HG02763 (cell line): ENCODE results near the gene MINPP1.
"Not testable (repeated sequence)": the region's sequence is repeated elsewhere in the genome, so short reads cannot be mapped to it uniquely, and the experiment has no call there.

ENCODE experiments used
- ATAC-seq: cut with Tn5 transposase; IDR thresholded peaks from one replicate; pipeline ENCODE4 v1.9.1; 2021; ENCODE audit warnings: mild to moderate bottlenecking, moderate library complexity; ENCODE audit not compliant: unreplicated experiment

MINPP1 gene

DNA sequence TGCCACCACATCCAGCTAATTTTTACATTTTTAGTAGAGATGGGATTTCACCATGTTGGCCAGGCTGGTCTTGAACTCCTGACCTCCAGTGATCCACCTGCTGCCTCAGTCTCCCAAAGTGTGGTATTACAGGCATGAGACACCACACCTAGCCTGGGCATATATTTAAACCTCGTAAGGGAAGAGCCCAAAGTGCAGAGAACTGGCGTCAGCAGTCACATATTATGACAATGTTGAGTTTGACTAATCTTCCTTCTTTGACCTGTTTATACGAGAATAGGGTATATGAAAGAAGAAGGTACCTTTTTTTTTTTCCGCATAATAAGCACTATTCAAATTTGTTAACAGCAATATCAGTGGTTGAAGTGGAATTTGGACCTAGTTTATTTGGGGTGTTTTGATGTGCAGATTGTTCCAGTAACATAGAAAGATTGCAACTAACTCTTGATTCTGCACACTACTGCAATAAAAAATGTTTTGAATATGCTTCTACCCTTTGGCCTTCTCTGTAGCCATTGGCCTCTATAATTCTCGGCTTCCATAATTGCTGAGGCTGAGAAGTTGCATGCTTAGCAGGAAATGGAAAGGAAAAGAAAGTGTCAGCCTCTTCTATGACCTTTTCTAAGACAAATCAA, 55.9 kb downstream of the MINPP1 start:
- no peak for ATAC-seq

DNA sequence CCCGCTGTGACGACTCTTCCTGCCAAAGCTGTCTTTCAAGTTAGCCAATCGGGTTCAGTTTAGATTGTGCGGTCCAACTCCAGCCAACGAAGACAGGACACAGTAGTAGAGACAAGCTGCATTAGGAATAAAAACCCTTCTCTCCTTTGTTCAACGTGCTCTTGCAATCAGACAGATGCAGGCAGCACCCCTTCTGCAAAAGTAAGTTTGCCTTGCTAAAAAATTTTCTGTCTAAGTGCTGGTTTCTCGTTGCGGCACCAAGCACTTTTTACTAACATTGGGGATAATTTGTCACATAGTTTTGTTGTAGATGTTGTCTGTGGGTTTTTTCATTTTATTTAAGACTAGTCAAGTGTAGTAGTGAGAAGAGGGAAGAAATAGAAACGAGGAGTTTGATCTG, 58.1 kb downstream of the MINPP1 start:
- ATAC-seq = no peak

DNA sequence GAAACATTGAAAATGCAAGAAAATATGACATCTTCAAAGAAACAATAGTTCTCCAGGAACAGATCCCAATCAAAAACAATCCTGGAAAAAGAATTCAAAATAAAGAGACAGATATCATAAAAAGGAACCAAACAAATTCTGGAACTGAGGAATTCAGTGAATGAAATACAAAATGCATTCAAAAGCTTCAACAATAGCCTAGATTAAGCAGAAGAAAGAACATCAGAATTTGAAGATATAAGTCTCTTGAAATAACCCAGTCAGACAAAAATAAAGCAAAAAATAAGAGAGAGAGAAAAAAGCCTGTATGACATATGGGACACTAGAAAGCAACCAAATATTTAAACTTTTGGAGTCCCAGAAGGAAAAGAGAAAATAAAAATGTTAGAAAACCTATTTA, 60.3 kb downstream of the MINPP1 start:
- no peak for ATAC-seq

DNA sequence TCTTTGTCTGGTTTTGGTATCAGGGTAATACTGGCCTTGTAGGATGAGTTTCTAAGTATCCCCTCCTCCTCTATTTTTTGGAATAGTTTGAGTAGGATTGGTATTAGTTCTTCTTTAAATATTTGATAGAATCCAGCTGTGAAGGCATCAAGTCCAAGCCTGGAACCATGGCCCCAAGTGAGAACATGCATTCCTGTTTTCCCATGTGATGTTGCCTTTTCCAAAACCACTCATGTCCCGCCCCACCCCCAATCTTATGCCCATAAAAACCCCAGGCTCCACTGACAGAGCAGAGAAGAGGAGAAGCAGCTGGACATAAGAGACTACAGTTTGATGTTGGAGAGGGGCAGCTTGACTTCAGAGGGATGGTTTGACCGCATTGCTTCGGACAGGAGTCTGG, 71.2 kb downstream of the MINPP1 start:
- no peak for ATAC-seq

DNA sequence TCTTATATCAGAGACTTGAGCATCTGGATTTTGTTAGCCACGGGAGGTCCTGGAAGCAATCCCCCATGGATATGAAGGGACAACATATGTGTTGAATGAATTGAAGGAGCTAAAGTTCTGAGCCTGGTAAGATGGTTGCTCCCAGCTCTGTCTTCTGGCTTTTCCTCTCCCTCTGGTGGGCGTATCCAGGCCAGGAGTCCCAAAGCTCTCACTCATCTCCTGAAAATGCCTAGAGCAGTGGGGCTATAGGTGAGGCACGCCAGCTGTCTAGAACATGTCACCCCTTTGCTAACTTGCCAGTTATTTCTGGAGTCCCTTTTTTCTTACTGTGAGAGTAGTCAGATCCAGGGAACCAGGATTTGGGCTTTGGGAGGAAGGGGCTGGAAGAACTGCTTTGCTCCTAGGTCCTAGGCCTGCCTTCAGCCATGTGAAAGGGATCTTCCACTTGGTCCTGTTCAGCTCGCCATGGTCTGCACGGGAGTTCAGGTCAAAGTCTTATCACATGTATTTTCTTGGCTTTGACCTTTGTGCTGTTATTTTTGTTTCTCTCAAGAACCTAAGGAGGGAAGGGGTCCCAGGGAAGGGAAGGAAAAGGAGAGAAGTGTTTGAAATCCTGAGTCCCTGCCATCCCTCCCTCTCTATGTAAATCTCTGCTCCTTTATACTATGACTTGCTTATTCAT, 73.6 kb downstream of the MINPP1 start:
- no peak for ATAC-seq

DNA sequence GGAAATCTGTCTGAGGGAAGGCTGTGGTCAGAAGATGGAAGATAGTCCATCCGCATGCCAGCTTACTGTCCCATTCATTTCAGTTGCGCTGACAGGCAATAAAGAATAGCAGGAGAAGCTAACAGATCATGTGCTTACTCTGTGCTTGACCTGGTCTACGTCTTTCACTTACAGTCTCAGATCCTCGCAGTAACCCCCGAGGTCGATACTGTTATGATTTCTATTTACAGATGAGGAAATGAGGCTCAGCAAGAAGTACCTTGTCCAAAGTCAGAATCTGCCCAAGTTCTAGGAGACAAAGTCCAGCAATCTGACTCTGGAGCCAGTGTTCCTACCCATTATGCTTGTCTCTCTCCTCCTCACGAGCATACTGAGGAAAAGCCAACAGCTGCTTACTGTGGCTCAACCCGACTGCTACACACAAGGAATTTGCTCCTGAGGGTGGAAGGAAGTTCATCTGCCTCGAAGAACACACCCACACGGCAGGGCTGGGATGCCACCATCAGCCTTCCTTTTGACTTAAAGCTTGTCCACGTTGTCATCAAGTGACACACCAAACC, 74.2 kb downstream of the MINPP1 start:
- ATAC-seq = no peak

DNA sequence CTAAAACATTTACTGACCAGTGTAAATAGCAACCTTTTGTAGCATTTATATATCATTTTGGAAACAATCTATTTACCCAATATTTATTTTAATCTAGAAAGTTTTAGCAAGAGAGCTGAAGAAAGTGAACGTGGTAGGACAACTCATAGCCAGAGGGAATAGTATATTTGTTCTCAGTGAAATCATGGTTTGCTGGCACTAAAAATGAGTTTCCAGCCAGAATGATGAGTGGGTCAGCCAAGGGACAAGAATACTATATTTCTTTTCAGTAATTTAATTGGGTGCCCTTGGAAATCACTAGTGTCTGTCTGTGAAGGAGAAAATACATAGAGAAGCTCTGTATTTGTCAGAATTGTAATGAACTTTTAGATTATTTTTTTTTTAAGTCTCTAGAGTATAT, 74.9 kb downstream of the MINPP1 start:
- no peak for ATAC-seq

DNA sequence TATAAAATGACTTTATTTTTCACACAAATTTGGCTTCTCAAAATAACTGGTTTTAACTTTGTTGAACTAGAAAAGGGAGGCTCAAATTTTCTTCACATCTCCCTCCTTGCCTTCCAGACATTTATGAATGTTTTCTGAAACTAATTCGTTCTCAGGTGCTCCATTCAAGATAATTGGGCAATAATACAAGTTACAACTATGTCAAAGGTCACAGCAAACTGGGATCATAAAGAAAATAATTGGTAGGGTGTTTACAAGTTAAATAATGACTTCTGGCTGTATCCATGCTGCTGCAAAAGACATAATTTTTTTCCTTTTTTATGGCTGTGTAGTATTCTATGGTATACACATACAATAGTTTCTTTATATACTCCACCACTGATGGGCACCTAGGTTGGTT, 75.3 kb downstream of the MINPP1 start:
- ATAC-seq = no peak

DNA sequence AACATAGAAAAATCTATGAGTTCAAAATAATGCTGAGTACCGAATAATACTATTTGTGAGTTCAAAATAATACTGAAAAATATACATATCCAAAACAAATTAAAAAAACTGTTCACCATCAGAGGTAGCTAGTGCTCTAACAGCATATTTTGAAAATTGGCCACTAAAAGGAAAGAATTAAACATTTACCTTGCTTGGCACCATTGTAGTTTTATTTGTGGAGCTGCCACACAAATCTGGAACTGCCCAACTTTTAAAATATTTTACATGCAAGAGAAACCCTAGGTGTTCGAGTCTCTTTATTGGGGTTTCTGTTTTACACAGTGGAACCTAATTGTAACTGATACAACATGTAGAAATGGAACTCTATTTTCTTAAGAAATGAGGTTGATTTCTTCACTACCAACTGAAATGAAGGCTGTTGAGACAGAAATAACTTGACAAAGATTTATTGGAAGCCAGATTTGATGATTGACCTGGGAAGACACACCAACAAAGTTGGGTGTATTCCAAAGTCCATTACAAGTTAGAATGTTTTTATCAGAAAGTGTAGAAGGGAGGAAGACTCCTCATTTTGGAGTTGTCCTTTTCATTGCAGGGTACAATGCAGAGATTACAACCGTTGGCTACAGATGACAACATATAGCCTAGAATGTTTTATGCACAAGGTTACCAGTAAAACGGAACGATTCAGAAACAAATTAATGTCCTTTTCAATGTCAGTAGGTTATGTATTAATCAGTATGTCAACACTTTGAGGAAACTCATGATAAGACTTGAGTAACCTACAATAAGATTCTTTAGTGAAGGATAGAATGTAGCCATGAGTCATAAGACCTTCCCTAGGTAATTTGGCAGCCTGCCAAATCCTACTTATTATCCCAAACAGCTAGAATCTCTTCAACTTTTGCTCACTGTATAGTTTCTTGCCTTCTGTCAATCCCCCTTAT, 81.1 kb downstream of the MINPP1 start:
- ATAC-seq = no peak

DNA sequence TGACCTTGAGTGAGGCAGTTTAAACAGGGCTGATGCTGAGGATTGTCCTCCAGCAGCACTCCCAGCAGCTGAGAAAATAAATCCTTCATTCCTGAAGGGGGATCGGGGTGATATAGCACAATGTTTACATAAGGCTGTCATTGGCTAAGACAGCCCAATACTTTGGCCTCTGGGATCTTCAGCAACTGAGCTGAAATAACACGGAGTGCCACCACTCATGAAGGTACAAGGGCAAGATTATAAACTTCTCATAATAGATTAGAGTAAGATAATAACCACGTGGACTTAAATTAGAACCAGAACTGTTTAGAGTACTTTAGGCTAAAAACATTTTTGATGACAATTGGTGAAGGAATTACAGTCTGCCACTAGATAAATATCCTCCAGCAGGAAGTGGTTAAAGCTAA, 85.0 kb downstream of the MINPP1 start:
- no peak for ATAC-seq

DNA sequence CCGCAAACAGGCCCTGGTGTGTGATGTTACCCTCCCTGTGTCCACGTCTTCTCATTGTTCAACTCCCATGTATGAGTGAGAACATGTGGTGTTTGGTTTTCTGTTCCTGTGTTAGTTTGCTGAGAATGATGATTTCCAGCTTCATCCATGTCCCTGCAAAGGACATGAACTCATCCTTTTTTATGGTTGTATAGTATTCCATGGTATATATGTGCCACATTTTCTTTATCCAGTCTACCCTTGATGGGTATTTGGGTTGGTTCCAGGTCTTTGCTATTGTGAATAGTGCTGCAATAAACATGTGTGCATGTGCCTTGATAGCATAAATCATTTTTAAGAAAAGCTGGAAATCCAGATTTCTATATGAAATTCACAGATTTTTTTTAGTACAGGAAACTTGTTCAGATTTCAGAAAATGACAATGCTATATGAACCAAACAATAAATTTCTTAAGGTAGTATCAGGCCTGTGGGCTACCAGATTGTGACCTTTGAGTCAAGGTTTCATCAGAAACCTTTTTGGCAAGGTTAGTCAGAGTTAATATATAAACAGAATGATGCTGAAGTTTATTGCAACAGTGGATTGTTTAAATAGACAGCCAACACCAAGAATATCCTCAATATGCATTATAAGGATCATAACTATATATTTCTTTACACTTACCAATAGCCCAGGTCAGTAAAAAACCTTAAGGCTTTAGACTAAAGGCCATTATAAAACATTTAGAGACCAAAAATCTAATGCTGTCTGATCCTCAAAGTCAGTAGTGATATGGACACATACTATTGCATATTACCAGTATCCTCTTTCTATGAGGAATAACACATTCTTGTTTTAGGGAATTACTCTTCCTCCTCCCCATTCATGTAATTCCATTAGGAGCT, 86.3 kb downstream of the MINPP1 start:
- no peak for ATAC-seq

DNA sequence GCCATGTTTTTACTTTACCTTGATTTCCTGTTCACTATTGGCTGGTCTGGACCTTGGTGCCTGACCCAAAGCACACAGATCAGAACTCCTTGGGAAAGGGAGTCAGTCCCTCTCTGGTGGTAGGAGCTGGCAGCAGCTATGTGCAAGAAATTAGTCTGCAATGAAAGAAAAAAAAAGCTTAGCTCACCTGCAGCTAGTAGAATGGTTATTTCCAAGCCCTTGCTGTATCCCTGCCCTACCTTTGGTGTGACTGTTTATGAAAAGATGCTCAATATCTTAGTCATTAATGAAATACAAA, 86.8 kb downstream of the MINPP1 start:
- no peak for ATAC-seq

DNA sequence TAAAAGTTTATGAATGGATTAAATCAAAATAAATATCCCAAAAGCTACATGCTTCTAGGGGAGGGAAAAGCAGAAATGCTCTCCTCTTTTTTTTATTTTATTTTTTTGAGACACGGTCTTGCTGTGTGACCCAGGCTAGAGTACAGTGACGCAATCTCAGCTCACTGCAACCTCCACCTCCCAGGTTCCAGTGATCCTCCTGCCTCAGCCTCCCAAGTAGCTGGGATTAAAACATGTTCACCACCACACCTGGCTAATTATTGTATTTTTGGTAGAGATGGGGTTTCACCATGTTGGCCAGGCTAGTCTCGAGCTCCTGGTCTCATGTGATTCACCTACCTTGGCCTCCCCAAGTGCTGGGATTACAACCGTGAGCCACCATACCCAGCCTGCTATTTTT, 88.2 kb downstream of the MINPP1 start:
- not testable (repeated sequence) for ATAC-seq

DNA sequence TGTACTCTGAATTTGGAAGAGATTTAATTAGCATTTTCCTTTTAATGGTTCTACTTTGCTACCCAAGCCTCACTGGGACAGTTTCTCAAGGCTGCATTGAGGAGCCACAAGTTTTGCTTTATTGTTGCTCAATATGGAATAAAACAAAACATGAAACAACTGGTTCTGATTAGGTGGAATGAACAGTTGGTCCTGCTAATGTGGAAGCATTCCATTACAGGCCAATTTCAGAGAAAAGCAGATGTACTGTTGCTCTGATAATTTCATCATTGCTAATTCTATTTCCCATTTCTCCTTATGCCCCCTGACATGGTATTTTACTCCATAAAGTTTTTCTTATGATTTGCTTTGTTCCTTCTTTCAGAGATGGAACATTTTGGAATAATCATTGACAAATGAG, 89.0 kb downstream of the MINPP1 start:
- no peak for ATAC-seq

DNA sequence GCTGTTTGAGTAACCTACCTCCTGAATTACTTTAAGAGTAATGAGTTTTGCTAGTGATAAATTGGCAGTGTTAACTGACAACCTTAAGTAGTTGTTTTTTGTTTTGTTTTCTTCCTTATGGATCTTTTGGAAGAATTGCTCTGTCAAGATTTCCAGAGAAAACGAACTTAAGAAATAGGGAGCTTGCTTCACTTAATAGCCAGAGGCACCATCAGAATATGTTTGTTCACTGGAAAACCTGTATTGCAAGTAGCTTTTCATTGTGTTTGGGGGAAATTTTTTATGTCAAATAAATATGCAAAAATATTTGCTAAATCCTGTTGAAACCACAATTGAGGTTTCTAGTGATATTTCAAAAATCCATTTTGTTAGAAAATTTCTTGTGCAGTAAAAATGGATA, 89.5 kb downstream of the MINPP1 start:
- no peak for ATAC-seq

DNA sequence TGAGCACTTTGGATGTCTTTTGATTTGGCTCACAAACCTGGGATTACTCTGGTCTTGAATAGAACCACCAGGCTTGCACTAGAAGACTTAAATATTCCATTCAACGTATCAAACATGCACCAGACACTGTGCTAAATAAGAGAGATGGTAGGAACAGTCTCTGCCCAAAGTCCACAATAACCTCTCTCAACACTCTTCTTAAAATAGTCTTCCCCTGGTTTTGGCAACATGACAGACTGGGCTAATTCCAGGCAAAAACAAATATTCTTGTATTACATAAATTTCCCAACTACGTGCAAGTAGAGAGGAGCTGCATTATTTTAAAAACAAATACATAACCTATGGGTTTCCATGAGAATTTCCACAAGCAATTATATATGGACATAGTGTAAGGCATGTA, 90.2 kb downstream of the MINPP1 start:
- no peak for ATAC-seq

DNA sequence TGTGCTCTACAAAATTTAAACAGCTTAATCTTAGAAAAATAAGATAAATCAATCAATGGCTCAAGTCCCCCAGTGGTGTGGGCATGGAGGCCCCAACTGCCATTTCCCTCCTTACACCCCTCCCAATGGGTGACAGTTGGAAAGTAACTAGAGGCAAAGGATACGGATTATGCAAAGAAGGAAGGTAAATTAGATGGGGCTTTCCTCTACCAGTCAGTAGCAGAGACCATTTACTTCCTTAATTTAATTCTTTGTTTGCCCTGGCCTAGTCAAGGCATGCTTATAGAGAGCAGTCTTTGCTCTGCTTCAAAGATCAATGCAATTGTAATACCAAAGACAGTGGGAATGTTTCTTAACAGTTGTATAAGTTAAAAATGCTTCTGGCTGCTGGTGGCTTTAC, 91.7 kb downstream of the MINPP1 start:
- no peak for ATAC-seq

DNA sequence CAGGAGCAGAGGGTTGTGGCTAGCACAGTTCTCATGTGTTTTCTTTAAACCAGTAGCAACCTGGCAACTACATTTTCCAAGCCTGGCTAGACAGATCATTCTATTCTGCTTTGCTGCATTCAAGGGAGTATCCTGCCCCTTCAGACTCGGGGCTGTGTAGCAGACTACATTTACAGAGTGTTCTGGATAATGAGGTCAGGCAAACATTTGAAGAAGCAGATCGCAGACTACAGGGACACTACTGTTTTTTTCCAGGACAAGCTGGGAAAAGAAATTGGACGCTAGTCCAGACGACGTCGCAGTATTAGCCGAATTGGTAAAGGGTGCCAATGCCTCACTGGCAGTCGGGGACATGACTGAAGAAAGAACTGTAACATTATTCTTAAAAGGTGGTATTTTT, 94.0 kb downstream of the MINPP1 start:
- ATAC-seq = no peak

DNA sequence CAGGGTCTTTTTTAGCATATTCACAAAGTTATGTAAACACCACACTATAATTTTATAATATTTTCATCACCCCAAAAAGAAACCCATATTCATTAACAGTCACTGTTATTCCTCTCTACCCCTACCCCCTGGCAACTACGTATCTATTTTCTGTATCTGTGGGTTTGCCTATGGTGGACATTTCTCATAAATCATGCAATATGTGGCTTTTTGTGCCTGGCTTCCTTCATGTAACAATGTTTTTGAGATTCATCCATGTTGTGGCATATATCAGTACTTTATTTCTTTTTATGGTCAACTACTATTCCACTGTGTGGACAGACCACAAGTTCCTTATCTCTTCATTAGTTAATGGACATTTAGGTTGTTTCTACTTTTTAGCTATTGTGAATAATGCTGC, 95.9 kb downstream of the MINPP1 start:
- ATAC-seq = no peak
